ENCODE results near the gene DAB1.

The DAB1 gene

GRCh38 chr1:57411262-57411661, 12.6 kb downstream of the DAB1 start:
- no peak for DNase-seq (ENCODE audit: low spot score)

- DNase-seq (ENCODE audit: low spot score) = no peak
These were observed 13.4 kb downstream of the DAB1 start for GRCh38 chr1:57410508-57410907.

GRCh38 chr1:57407928-57408327, 15.9 kb downstream of the DAB1 start:
- no peak for DNase-seq (ENCODE audit: low spot score)

- no peak for DNase-seq (ENCODE audit: low spot score)
These were observed 17.4 kb downstream of the DAB1 start for GRCh38 chr1:57406428-57406970.

- DNase-seq (ENCODE audit: low spot score) = no peak
These were observed 19.0 kb downstream of the DAB1 start for GRCh38 chr1:57404884-57405283.

- no peak for DNase-seq (ENCODE audit: low spot score)
These were observed 20.7 kb downstream of the DAB1 start for GRCh38 chr1:57403201-57403600.

- no peak for DNase-seq (ENCODE audit: low spot score)
These were observed 22.2 kb downstream of the DAB1 start for GRCh38 chr1:57401671-57402070.

- DNase-seq (ENCODE audit: low spot score) = no peak
These were observed 23.8 kb downstream of the DAB1 start for GRCh38 chr1:57400048-57400447.

GRCh38 chr1:57393058-57393584, 30.7 kb downstream of the DAB1 start:
- DNase-seq (ENCODE audit: low spot score) = no peak

- no peak for DNase-seq (ENCODE audit: low spot score)
These were observed 38.5 kb downstream of the DAB1 start for GRCh38 chr1:57385336-57385735.

- no peak for DNase-seq (ENCODE audit: low spot score)
These were observed 39.0 kb downstream of the DAB1 start for GRCh38 chr1:57384901-57385300.

GRCh38 chr1:57384284-57384683, 39.6 kb downstream of the DAB1 start:
- no peak for DNase-seq (ENCODE audit: low spot score)

- no peak for DNase-seq (ENCODE audit: low spot score)
These were observed 42.0 kb downstream of the DAB1 start for GRCh38 chr1:57381871-57382270.

- DNase-seq (ENCODE audit: low spot score) = no peak
These were observed 42.4 kb downstream of the DAB1 start for GRCh38 chr1:57381426-57381825.

- DNase-seq (ENCODE audit: low spot score) = no peak
These were observed 42.9 kb downstream of the DAB1 start for GRCh38 chr1:57380923-57381322.

GRCh38 chr1:57378534-57378933, 45.3 kb downstream of the DAB1 start:
- no peak for DNase-seq (ENCODE audit: low spot score)

- DNase-seq (ENCODE audit: low spot score) = no peak
These were observed 46.3 kb downstream of the DAB1 start for GRCh38 chr1:57377339-57378139.

- no peak for DNase-seq (ENCODE audit: low spot score)
These were observed 47.8 kb downstream of the DAB1 start for GRCh38 chr1:57376041-57376440.

GRCh38 chr1:57369889-57370288, 54.0 kb downstream of the DAB1 start:
- DNase-seq (ENCODE audit: low spot score) = no peak

- DNase-seq (ENCODE audit: low spot score) = no peak
These were observed 55.9 kb downstream of the DAB1 start for GRCh38 chr1:57367945-57368344.

- no peak for DNase-seq (ENCODE audit: low spot score)
These were observed 60.2 kb downstream of the DAB1 start for GRCh38 chr1:57363643-57364042.

- no peak for DNase-seq (ENCODE audit: low spot score)
These were observed 60.7 kb downstream of the DAB1 start for GRCh38 chr1:57363165-57363564.

- no peak for DNase-seq (ENCODE audit: low spot score)
These were observed 61.4 kb downstream of the DAB1 start for GRCh38 chr1:57362480-57362879.

GRCh38 chr1:57361516-57361915, 62.3 kb downstream of the DAB1 start:
- no peak for DNase-seq (ENCODE audit: low spot score)
